Measurements from ENCODE around the gene CD200. TPM values are rescaled to one million over a fixed set of nuclear protein-coding genes. Genes with fewer than 3 reads are reported as not detected.

The CD200 gene
- total and polyA plus RNA-seq, 11 donors = 0.26 to 23.9 (median 0.81) TPM

DNA sequence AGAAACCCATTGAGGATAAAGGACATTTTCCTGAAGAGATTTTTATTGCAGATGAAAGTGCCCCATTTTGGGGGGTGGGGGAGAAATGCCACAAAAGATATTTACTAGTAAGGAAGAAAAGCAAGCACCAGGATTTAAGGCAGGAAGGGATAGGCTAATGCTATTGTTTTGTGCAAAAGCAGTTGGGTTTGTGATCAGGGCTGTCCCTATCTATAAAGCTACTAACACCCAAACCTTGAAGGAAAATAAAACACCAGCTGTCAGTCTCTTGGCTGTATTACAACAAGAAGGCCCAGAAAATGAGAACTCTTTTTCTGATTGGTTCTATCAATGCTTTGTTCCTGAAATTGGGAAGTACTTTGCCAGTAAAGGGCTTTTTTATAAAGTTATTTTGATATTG lies 56.0 kb downstream of the CD200 start:
- ATAC-seq = peak in 1 of 4 donors; percentile 37
- H3K9me3 ChIP-seq = peaks cover 0 to 9% (median 0%) of the 10 kb centered on the region in 12 donors
- H3K27me3 ChIP-seq = no peaks in the 10 kb centered on the region
- peak overlapping the region in 2 of 12 donors; percentile 16 to 33 for H3K27ac ChIP-seq
- peaks cover 0 to 21% (median 11%) of the 10 kb centered on the region in 12 donors for H3K4me1 ChIP-seq
- H3K36me3 ChIP-seq = no peaks in the 10 kb centered on the region
- DNase-seq = no peak
- TF ChIP-seq POLR2A (IDR thresholded peaks at IDR 0.05) (no peak), CTCF (IDR thresholded peaks at IDR 0.05) (no peak)
- intact Hi-C loops (cut with DNase I) = no loop called here
- H3K4me3 ChIP-seq = no peak overlapping the region

DNA sequence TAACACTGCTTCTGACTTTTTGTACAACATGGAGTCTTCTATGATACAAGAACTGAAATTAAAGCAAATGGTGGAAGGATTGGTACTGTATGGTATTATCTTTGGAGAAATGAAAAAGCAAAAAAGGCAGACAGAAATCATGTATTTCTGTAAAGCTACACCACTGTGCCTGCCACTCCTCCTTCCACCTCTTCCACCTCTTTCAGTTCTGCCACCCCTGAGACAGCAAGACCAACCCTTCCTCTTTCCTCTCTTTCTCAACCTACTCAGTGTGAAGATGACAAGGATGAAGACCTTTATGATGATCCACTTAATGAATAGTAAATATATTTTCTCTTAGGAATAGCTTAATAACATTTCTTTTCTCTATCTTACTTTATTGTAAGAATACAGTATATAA lies 57.0 kb downstream of the CD200 start:
- no peaks in the 10 kb centered on the region for H3K36me3 ChIP-seq
- H3K27ac ChIP-seq = peak overlapping the region in 6 of 12 donors; percentile 16 to 77 (median 68)
- intact Hi-C loops (cut with DNase I) = loop anchor here in 1 of 10 donors (10.0 kb wide), 1 partner anchor 125 kb away; no protein-coding TSS in a partner anchor
- H3K4me1 ChIP-seq = peaks cover 0 to 28% (median 13%) of the 10 kb centered on the region in 12 donors
- ATAC-seq (no peak), DNase-seq (no peak)
- TF ChIP-seq POLR2A (IDR thresholded peaks at IDR 0.05) (no peak), CTCF (IDR thresholded peaks at IDR 0.05) (no peak)
- H3K27me3 ChIP-seq = no peaks in the 10 kb centered on the region
- H3K4me3 ChIP-seq = no peak overlapping the region
- H3K9me3 ChIP-seq = peaks cover 0 to 9% (median 0%) of the 10 kb centered on the region in 12 donors

- WGBS, 4 donors = 12 to 14% (median 13%) methylated on average over 4 of the region's 4 CpGs
- peak overlapping the region in 11 of 12 donors; percentile 44 to 83 (median 65) for H3K27ac ChIP-seq
- ATAC-seq (peak in 3 of 4 donors; percentile 39 to 63 (median 61)), DNase-seq (no peak)
- TF ChIP-seq CTCF (IDR thresholded peaks at IDR 0.05) = no peak
- H3K27me3 ChIP-seq = no peaks in the 10 kb centered on the region
- H3K4me3 ChIP-seq = no peak overlapping the region
- H3K9me3 ChIP-seq = peaks cover 0 to 9% (median 0%) of the 10 kb centered on the region in 12 donors
- intact Hi-C loops (cut with DNase I) = loop anchor here in 1 of 10 donors (10.0 kb wide), 1 partner anchor 124 kb away; no protein-coding TSS in a partner anchor
- no peaks in the 10 kb centered on the region for H3K36me3 ChIP-seq
- H3K4me1 ChIP-seq = peaks cover 0 to 37% (median 13%) of the 10 kb centered on the region in 12 donors
These were observed 58.1 kb downstream of the CD200 start for GRCh38 chr3:112390783-112391641.

- TF ChIP-seq CTCF (IDR thresholded peaks at IDR 0.05) (no peak), POLR2A (IDR thresholded peaks at IDR 0.05) (no peak)
- ATAC-seq (peak in 2 of 4 donors; percentile 13 to 23), DNase-seq (no peak)
- intact Hi-C loops (cut with DNase I) = loop anchor here in 1 of 10 donors (10.0 kb wide), 1 partner anchor 123 kb away; no protein-coding TSS in a partner anchor
- Histone ChIP-seq H3K4me3 (no peak overlapping the region), H3K9me3 (peaks cover 0 to 9% (median 0%) of the 10 kb centered on the region in 12 donors), H3K27ac (peak overlapping the region in 11 of 12 donors; percentile 44 to 83 (median 65)), H3K36me3 (no peaks in the 10 kb centered on the region), H3K4me1 (peaks cover 0 to 41% (median 13%) of the 10 kb centered on the region in 12 donors), H3K27me3 (no peaks in the 10 kb centered on the region)
- WGBS, 4 donors = 63 to 74% (median 65%) methylated on average over 3 of the region's 3 CpGs
These were observed 58.7 kb downstream of the CD200 start for GRCh38 chr3:112391648-112392047.

Measured in heart left ventricle (tissue), 16 donors.